HepG2 (cell line): ENCODE results near the gene TUBAL3. TPM values are rescaled to one million over a fixed set of nuclear protein-coding genes. Genes with fewer than 3 reads are reported as not detected.

Experiments
- FOXA3 ChIP-seq: IDR thresholded peaks from 2 replicates; pipeline ENCODE4 v1.6.1; 2016; ENCODE audit warnings: missing genetic modification reagents, missing compliant biosample characterization
- HNRNPK ChIP-seq: fragments of 200-400 bp; formaldehyde crosslinking; IDR thresholded peaks from 2 replicates; pipeline ENCODE4 v1.6.1; 2018; ENCODE audit warnings: low read length, low read depth, moderate library complexity, mild to moderate bottlenecking; ENCODE audit not compliant: poor library complexity, severe bottlenecking
- KIAA2018 ChIP-seq: sonication (generic); formaldehyde crosslinking; IDR thresholded peaks from 2 replicates; pipeline ENCODE4 v1.5.0; 2020; ENCODE audit warnings: mild to moderate bottlenecking, missing genetic modification reagents, borderline replicate concordance
- MIXL1 ChIP-seq: IDR thresholded peaks from 2 replicates; pipeline ENCODE4 v1.6.1; 2016
- SOX13 ChIP-seq, 3 experiments: fragments of 450-650 bp in 1 of 3; sonication (generic) in 1 of 3; formaldehyde crosslinking in 1 of 3; IDR thresholded peaks in 2 of 3; conservative IDR thresholded peaks in 1 of 3; 2 replicates each; pipeline versions ENCODE4 v1.5.0 to v1.6.1; 2016 to 2020; ENCODE audit warnings: antibody characterized with exemption in 1 of 3, mild to moderate bottlenecking in 1 of 3, missing compliant biosample characterization in 1 of 3, missing genetic modification reagents in 1 of 3, moderate library complexity in 1 of 3
- ZNF20 ChIP-seq: sonication (generic); formaldehyde crosslinking; IDR thresholded peaks from 2 replicates; pipeline ENCODE4 v1.4.0; 2020; ENCODE audit warnings: mild to moderate bottlenecking, moderate library complexity, missing genetic modification reagents
- ZNF484 ChIP-seq: sonication (generic); formaldehyde crosslinking; IDR thresholded peaks from 2 replicates; pipeline ENCODE4 v1.5.1; 2020; ENCODE audit warnings: mild to moderate bottlenecking, low read depth, missing genetic modification reagents, borderline replicate concordance
- ZNF512 ChIP-seq: sonication (generic); formaldehyde crosslinking; IDR thresholded peaks from 2 replicates; pipeline ENCODE4 v1.4.0; 2020; ENCODE audit warnings: mild to moderate bottlenecking, missing genetic modification reagents
- ZNF563 ChIP-seq: sonication (generic); formaldehyde crosslinking; IDR thresholded peaks from 2 replicates; pipeline ENCODE4 v1.8.0; 2022; ENCODE audit warnings: mild to moderate bottlenecking, moderate library complexity, missing genetic modification reagents
- ZNF788 ChIP-seq: sonication (generic); formaldehyde crosslinking; IDR thresholded peaks from 2 replicates; pipeline ENCODE4 v1.5.0; 2020; ENCODE audit warnings: mild to moderate bottlenecking, missing genetic modification reagents, borderline replicate concordance
- polyA plus RNA-seq, 8 experiments: library from polyadenylated mRNA; depleted of rRNA in 3 of 8; stranded (reverse) in 7 of 8; unstranded in 1 of 8; fragments of >200 nt; fragmentation: Illumina TruSeq in 4 of 8; extraction: Trizol in 4 of 8; gene quantifications; 2 replicates each; pipeline versions ENCODE4 v1.2.1 to v1.2.3, GENCODE V29; 2011 to 2016; ENCODE audit warnings: low read depth in 4 of 8, missing spikeins in 1 of 8, mixed read lengths in 1 of 8; ENCODE audit not compliant: insufficient read depth in 1 of 8
- total RNA-seq, 5 experiments: library from RNA; depleted of rRNA; stranded (reverse); fragments of >200 nt; fragmentation: Illumina TruSeq; extraction: Trizol; gene quantifications; 2 replicates each; pipeline ENCODE4 v1.2.3, GENCODE V29; 2016; ENCODE audit warnings: low read depth in 1 of 5
- TF ChIP-seq, protein P1 (sequence below): sonication (generic); formaldehyde crosslinking; IDR thresholded peaks from 2 replicates; pipeline ENCODE4 v1.9.0; 2021; ENCODE audit warnings: mild to moderate bottlenecking, missing genetic modification reagents

Gene TUBAL3
- total and polyA plus RNA-seq, 2 of the 13 experiments (the other 11 are each of a cell fraction or from before 2014, with no cell fraction given): 0.07 to 0.26 TPM

GRCh38 chr10:5373891-5374611, 30.6 kb downstream of the TUBAL3 start (continued):
- TF ChIP-seq ZNF512: no peak
- TF ChIP-seq MIXL1 (CRISPR knock-in tag): no peak
- TF ChIP-seq HNRNPK: peak; percentile 93
- no peak for TF ChIP-seq ZNF563 (CRISPR knock-in tag)
- TF ChIP-seq ZNF788 (CRISPR knock-in tag): no peak
- TF ChIP-seq FOXA3: peak; percentile 30; the same call in 1 of the 2 replicates
- TF ChIP-seq, protein P1, sequence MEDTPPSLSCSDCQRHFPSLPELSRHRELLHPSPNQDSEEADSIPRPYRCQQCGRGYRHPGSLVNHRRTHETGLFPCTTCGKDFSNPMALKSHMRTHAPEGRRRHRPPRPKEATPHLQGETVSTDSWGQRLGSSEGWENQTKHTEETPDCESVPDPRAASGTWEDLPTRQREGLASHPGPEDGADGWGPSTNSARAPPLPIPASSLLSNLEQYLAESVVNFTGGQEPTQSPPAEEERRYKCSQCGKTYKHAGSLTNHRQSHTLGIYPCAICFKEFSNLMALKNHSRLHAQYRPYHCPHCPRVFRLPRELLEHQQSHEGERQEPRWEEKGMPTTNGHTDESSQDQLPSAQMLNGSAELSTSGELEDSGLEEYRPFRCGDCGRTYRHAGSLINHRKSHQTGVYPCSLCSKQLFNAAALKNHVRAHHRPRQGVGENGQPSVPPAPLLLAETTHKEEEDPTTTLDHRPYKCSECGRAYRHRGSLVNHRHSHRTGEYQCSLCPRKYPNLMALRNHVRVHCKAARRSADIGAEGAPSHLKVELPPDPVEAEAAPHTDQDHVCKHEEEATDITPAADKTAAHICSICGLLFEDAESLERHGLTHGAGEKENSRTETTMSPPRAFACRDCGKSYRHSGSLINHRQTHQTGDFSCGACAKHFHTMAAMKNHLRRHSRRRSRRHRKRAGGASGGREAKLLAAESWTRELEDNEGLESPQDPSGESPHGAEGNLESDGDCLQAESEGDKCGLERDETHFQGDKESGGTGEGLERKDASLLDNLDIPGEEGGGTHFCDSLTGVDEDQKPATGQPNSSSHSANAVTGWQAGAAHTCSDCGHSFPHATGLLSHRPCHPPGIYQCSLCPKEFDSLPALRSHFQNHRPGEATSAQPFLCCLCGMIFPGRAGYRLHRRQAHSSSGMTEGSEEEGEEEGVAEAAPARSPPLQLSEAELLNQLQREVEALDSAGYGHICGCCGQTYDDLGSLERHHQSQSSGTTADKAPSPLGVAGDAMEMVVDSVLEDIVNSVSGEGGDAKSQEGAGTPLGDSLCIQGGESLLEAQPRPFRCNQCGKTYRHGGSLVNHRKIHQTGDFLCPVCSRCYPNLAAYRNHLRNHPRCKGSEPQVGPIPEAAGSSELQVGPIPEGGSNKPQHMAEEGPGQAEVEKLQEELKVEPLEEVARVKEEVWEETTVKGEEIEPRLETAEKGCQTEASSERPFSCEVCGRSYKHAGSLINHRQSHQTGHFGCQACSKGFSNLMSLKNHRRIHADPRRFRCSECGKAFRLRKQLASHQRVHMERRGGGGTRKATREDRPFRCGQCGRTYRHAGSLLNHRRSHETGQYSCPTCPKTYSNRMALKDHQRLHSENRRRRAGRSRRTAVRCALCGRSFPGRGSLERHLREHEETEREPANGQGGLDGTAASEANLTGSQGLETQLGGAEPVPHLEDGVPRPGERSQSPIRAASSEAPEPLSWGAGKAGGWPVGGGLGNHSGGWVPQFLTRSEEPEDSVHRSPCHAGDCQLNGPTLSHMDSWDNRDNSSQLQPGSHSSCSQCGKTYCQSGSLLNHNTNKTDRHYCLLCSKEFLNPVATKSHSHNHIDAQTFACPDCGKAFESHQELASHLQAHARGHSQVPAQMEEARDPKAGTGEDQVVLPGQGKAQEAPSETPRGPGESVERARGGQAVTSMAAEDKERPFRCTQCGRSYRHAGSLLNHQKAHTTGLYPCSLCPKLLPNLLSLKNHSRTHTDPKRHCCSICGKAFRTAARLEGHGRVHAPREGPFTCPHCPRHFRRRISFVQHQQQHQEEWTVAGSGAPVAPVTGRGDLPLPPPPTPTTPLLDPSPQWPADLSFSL (CRISPR knock-in tag): no peak
- no peak for TF ChIP-seq ZNF484 (CRISPR knock-in tag)
- peak; percentile 44; the same call in 1 of the 2 replicates for TF ChIP-seq SOX13 (IDR thresholded peaks at IDR 0.05)
- peak in 1 of 2 experiments; percentile 78; a peak in 2 of 4 replicates for TF ChIP-seq SOX13 (CRISPR knock-in tag; conservative IDR thresholded peaks at IDR 0.05 in 1 of 2, IDR thresholded peaks at IDR 0.05 in 1 of 2)
- no peak for TF ChIP-seq ZNF20
- no peak for TF ChIP-seq KIAA2018 (CRISPR knock-in tag)
